Smooth muscle cell (in vitro differentiated cells): ENCODE measurements around the gene MAB21L4. TPM values are rescaled to one million over a fixed set of nuclear protein-coding genes. Genes with fewer than 3 reads are reported as not detected.

Source experiments
- DNase-seq: peaks from one replicate; lab custom pipeline; 2025; ENCODE audit not compliant: unreplicated experiment; lab: John Stamatoyannopoulos, UW
- H2AFZ ChIP-seq: fragments of 200-600 bp; sonication (generic); 2 replicates; pipeline ENCODE4 v1.6.0; 2016; ENCODE audit warnings: antibody characterized with exemption, low read depth, mild to moderate bottlenecking
- H3F3A ChIP-seq: fragments of 200-600 bp; sonication (generic); 2 replicates; pipeline ENCODE4 v1.6.0; 2017; ENCODE audit warnings: antibody characterized with exemption, low read depth
- H3K27ac ChIP-seq: fragments of 200-600 bp; sonication (generic); 2 replicates; pipeline ENCODE4 v1.5.1; 2016; ENCODE audit warnings: low read depth, mild to moderate bottlenecking
- H3K27me3 ChIP-seq: fragments of 200-600 bp; sonication (generic); 2 replicates; pipeline ENCODE4 v1.6.1; 2016; ENCODE audit warnings: low read depth, mild to moderate bottlenecking
- H3K36me3 ChIP-seq: fragments of 200-600 bp; sonication (generic); 2 replicates; pipeline ENCODE4 v1.5.1; 2016; ENCODE audit warnings: low read depth
- H3K4me1 ChIP-seq: fragments of 200-600 bp; sonication (generic); 2 replicates; pipeline ENCODE4 v1.5.1; 2016; ENCODE audit warnings: low read depth
- H3K4me2 ChIP-seq: fragments of 200-600 bp; sonication (generic); 2 replicates; pipeline ENCODE4 v1.6.0; 2016; ENCODE audit warnings: mild to moderate bottlenecking
- H3K4me3 ChIP-seq: fragments of 200-600 bp; sonication (generic); 2 replicates; pipeline ENCODE4 v1.5.1; 2016; ENCODE audit warnings: mild to moderate bottlenecking
- H3K79me2 ChIP-seq: fragments of 200-600 bp; sonication (generic); 2 replicates; pipeline ENCODE4 v1.6.0; 2016; ENCODE audit warnings: low read depth, mild to moderate bottlenecking
- H3K9ac ChIP-seq: fragments of 200-600 bp; sonication (generic); 2 replicates; pipeline ENCODE4 v1.6.0; 2016; ENCODE audit warnings: low read depth
- H3K9me3 ChIP-seq: fragments of 200-600 bp; sonication (generic); replicated peaks from 2 replicates; pipeline ENCODE4 v1.5.1; 2016; ENCODE audit warnings: low read depth
- H4K20me1 ChIP-seq: fragments of 200-600 bp; sonication (generic); 2 replicates; pipeline ENCODE4 v1.6.0; 2016; ENCODE audit warnings: low read depth
- WGBS: methylation state at CpG from one replicate; pipeline ENCODE4 v1.1.7; 2016; ENCODE audit warnings: low lambda C conversion rate; 5-methylcytosine and 5-hydroxymethylcytosine counted together
- polyA plus RNA-seq: library from polyadenylated mRNA; unstranded; fragments of >200 nt; fragmentation: Nextera tagmentation; extraction: Ambion mirVana; gene quantifications from 2 replicates; pipeline ENCODE4 v1.2.1, GENCODE V29; 2016
- total RNA-seq: library from RNA; depleted of rRNA; stranded (reverse); fragments of >200 nt; gene quantifications from 2 replicates; pipeline ENCODE4 v1.2.3, GENCODE V29; 2014
- TF ChIP-seq, protein P1 (sequence below): fragments of 200-600 bp; sonication (generic); IDR thresholded peaks from 2 replicates; pipeline ENCODE4 v1.5.1; 2017; ENCODE audit warnings: borderline replicate concordance, mild to moderate bottlenecking, antibody characterized with exemption; ENCODE audit not compliant: insufficient read depth, poor library complexity, severe bottlenecking

Gene MAB21L4
- total and polyA plus RNA-seq, 2 experiments from 2014 or later, result 0.53 to 2.2 TPM

DNA sequence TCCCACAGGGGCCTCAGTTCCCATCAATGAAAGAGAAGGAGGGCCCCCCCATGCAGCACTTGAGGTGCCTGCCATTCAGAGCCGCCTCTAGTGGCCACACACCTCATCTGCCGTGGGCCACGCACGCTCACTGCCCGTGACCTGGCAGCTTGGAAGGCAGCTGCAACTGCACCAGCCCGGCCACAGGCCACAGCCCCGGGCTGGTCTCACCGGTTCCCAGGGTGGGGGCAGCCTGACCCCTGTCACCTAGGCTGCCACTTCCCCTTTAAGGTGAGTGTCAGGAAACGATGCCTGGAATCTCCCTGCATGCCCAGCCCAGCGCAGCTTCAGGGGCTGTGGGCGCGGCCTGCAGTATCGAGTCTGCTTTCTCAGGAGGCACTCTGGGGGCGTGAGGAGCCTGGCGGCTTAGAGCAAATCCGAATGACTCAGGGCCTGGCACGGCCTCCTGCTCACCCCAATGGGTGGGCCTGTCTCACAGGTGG lies 2.6 kb downstream of the MAB21L4 start:
- H3K27ac ChIP-seq, result peak overlapping the region; percentile 21
- H3K4me3 ChIP-seq, result no peak overlapping the region
- no peaks in the 10 kb centered on the region for H3F3A ChIP-seq
- H3K9me3 ChIP-seq, result no peaks in the 10 kb centered on the region
- H3K4me1 ChIP-seq, result peaks cover 7% of the 10 kb centered on the region
- TF ChIP-seq, protein P1, sequence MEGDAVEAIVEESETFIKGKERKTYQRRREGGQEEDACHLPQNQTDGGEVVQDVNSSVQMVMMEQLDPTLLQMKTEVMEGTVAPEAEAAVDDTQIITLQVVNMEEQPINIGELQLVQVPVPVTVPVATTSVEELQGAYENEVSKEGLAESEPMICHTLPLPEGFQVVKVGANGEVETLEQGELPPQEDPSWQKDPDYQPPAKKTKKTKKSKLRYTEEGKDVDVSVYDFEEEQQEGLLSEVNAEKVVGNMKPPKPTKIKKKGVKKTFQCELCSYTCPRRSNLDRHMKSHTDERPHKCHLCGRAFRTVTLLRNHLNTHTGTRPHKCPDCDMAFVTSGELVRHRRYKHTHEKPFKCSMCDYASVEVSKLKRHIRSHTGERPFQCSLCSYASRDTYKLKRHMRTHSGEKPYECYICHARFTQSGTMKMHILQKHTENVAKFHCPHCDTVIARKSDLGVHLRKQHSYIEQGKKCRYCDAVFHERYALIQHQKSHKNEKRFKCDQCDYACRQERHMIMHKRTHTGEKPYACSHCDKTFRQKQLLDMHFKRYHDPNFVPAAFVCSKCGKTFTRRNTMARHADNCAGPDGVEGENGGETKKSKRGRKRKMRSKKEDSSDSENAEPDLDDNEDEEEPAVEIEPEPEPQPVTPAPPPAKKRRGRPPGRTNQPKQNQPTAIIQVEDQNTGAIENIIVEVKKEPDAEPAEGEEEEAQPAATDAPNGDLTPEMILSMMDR, result no peak
- DNase-seq, result peak; percentile 17
- H2AFZ ChIP-seq, result no peak overlapping the region
- H3K36me3 ChIP-seq, result no peaks in the 10 kb centered on the region
- H3K79me2 ChIP-seq, result no peaks in the 10 kb centered on the region
- no peak overlapping the region for H3K9ac ChIP-seq
- WGBS, result 29% methylated on average over 17 of the region's 17 CpGs
- H4K20me1 ChIP-seq, result no peaks in the 10 kb centered on the region
- H3K27me3 ChIP-seq, result no peaks in the 10 kb centered on the region
- H3K4me2 ChIP-seq, result peak overlapping the region; percentile 48

DNA sequence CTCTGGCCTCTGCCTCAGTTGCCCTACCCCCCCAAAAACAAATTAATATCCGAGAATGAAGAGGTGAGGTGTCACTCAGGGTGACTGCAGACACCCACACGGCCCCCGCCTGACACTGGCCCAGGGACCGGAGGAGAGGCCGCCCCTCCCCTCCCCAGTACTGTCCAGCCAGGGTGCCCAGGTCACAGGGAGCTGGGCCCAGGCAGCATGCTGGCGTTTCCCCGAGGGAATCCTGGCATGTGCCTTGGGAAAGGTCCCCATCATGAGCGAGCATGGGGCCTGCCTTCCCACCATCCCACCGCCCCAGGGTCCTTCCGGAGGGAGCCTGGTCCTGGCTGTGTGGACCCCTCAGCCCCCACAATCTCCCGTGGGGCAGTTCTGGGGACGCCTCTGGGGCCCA lies 3.0 kb downstream of the MAB21L4 start:
- H3K4me2 ChIP-seq, result peak overlapping the region; percentile 48
- DNase-seq, result no peak
- TF ChIP-seq, protein P1, result no peak
- H3F3A ChIP-seq, result no peaks in the 10 kb centered on the region
- H3K9ac ChIP-seq, result no peak overlapping the region
- H4K20me1 ChIP-seq, result no peaks in the 10 kb centered on the region
- H2AFZ ChIP-seq, result no peak overlapping the region
- H3K9me3 ChIP-seq, result no peaks in the 10 kb centered on the region
- no peaks in the 10 kb centered on the region for H3K36me3 ChIP-seq
- 85% methylated on average over 7 of the region's 12 CpGs for WGBS
- no peaks in the 10 kb centered on the region for H3K79me2 ChIP-seq
- H3K27ac ChIP-seq, result no peak overlapping the region
- H3K4me3 ChIP-seq, result no peak overlapping the region
- no peaks in the 10 kb centered on the region for H3K27me3 ChIP-seq
- peaks cover 7% of the 10 kb centered on the region for H3K4me1 ChIP-seq

DNA sequence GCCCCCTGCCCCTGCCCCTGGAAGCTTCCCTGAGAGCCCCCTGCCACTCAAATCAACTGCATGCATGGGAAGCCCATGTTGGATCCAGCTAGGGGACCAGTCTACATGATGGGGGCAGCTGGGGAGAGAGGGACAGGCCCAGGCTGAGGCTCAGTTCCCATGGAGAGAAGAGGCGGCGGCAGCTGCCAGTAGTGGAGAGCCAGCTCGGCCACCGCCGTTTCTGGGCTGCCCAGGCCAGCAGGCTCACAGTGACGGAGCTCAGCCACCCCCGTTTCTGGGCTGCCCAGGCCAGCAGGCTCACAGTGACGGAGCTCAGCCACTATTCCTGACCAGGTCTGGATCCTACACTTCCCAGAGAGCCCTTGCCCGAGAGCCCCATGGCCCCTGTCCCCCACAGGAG lies 3.6 kb downstream of the MAB21L4 start:
- TF ChIP-seq, protein P1, result no peak
- Histone ChIP-seq H3K27me3 (no peaks in the 10 kb centered on the region), H3F3A (no peaks in the 10 kb centered on the region), H3K36me3 (no peaks in the 10 kb centered on the region), H3K4me2 (no peak overlapping the region), H2AFZ (no peak overlapping the region), H3K4me3 (no peak overlapping the region), H3K9me3 (no peaks in the 10 kb centered on the region), H3K79me2 (no peaks in the 10 kb centered on the region), H3K4me1 (peaks cover 7% of the 10 kb centered on the region), H3K27ac (no peak overlapping the region), H4K20me1 (no peaks in the 10 kb centered on the region), H3K9ac (no peak overlapping the region)
- DNase-seq, result no peak
- 84% methylated on average over 6 of the region's 9 CpGs for WGBS

DNA sequence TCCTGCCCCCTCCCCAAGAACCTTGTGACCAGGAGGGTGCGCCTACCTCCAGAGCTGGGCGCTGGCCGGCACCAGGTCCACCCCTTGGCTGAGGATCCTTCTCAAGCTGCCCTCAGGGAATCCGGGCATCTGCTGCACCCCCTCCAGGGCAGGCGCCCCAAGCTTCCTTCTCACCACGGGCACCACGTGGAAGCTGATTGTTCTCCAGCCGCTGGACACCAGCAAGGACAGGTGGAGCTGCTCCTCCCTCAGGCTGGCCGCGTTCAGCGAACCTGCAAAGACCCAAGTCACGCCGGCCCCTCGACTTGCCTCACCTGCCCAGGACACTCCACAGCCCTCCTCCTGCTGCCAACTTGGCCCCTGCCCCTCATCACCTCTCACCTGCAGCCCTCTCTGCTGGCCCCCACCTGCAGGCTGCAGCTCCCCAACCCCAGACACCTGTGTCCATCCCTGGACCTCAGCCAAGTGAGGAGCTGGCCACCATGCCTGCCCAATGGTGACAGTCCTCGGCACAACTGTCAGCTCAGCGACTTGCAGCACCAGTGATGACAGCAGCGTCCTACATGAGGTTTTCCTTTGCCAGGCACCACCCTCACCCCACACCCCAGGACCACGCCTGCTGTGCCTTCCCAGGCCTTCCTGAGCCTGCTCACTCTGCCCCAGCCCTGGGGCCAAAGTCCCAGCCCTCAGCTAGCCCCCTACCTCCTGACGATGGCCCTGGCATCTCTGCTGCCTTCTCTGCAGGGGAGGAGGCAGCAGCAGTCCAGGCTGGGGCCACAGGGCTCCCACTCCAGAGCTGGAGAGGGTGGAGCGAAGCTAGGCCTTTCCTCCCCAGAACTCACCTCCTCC lies 4.2 kb downstream of the MAB21L4 start:
- WGBS, result 94% methylated on average over 20 of the region's 20 CpGs
- Histone ChIP-seq H3K9me3 (no peaks in the 10 kb centered on the region), H3K79me2 (no peaks in the 10 kb centered on the region), H3K4me3 (no peak overlapping the region), H2AFZ (no peak overlapping the region), H3K27ac (no peak overlapping the region), H3K36me3 (no peaks in the 10 kb centered on the region), H3K27me3 (no peaks in the 10 kb centered on the region), H3K9ac (no peak overlapping the region), H3K4me2 (no peak overlapping the region), H4K20me1 (no peaks in the 10 kb centered on the region), H3F3A (no peaks in the 10 kb centered on the region), H3K4me1 (peaks cover 7% of the 10 kb centered on the region)
- TF ChIP-seq, protein P1, result no peak
- DNase-seq, result no peak
